Measurements from ENCODE around the gene NTN5.
"Not testable (repeated sequence)": the region's sequence is repeated elsewhere in the genome, so short reads cannot be mapped to it uniquely, and the experiment has no call there.

NTN5 gene

GRCh38 chr19:48660852-48661710 lies 11.7 kb downstream of the NTN5 start:
- peak overlapping the region; percentile 28 for H3K4me3 ChIP-seq (ENCODE audit: low read depth, low read length)
- no peak for TF ChIP-seq CTCF (IDR thresholded peaks at IDR 0.05; ENCODE audit: insufficient read depth, low read depth, low read length, missing control alignments)

GRCh38 chr19:48659768-48660167 lies 13.0 kb downstream of the NTN5 start:
- no peak overlapping the region for H3K4me3 ChIP-seq (ENCODE audit: low read depth, low read length)
- peak; percentile 60 for DNase-seq (ENCODE audit: low read depth)
- no peak for TF ChIP-seq CTCF (IDR thresholded peaks at IDR 0.05; ENCODE audit: insufficient read depth, low read depth, low read length, missing control alignments)

More at GRCh38 chr19:48660852-48661710, 11.7 kb downstream of the NTN5 start:
- DNase-seq (ENCODE audit: low read depth) = peak; percentile 94

- no peak overlapping the region for H3K4me3 ChIP-seq (ENCODE audit: low read depth, low read length)
- TF ChIP-seq CTCF (IDR thresholded peaks at IDR 0.05; ENCODE audit: insufficient read depth, low read depth, low read length, missing control alignments) = no peak
- DNase-seq (ENCODE audit: low read depth) = no peak
These were observed 14.3 kb downstream of the NTN5 start for GRCh38 chr19:48658483-48658882.

GRCh38 chr19:48657828-48658227 lies 15.0 kb downstream of the NTN5 start:
- not testable (repeated sequence) for H3K4me3 ChIP-seq (ENCODE audit: low read depth, low read length); DNase-seq (ENCODE audit: low read depth)

GRCh38 chr19:48656840-48657474 lies 15.9 kb downstream of the NTN5 start:
- no peak for DNase-seq (ENCODE audit: low read depth)
- TF ChIP-seq CTCF (IDR thresholded peaks at IDR 0.05; ENCODE audit: insufficient read depth, low read depth, low read length, missing control alignments) = no peak
- H3K4me3 ChIP-seq (ENCODE audit: low read depth, low read length) = no peak overlapping the region

GRCh38 chr19:48654299-48655059 lies 18.3 kb downstream of the NTN5 start:
- H3K4me3 ChIP-seq (ENCODE audit: low read depth, low read length) = no peak overlapping the region
- TF ChIP-seq CTCF (IDR thresholded peaks at IDR 0.05; ENCODE audit: insufficient read depth, low read depth, low read length, missing control alignments) = no peak
- DNase-seq (ENCODE audit: low read depth) = no peak

- no peak for DNase-seq (ENCODE audit: low read depth)
- no peak overlapping the region for H3K4me3 ChIP-seq (ENCODE audit: low read depth, low read length)
- TF ChIP-seq CTCF (IDR thresholded peaks at IDR 0.05; ENCODE audit: insufficient read depth, low read depth, low read length, missing control alignments) = no peak
These were observed 21.2 kb downstream of the NTN5 start for GRCh38 chr19:48651683-48652048.
